HG03175 (cell line): ENCODE measurements around the gene SUPT3H.
"Not testable (repeated sequence)": the region's sequence is repeated elsewhere in the genome, so short reads cannot be mapped to it uniquely, and the experiment has no call there.

Source experiments
- ATAC-seq: cut with Tn5 transposase; IDR thresholded peaks from one replicate; pipeline ENCODE4 v1.9.1; 2021; ENCODE audit warnings: mild to moderate bottlenecking, moderate library complexity; ENCODE audit not compliant: unreplicated experiment

SUPT3H gene

GRCh38 chr6:45185403-45186251, 192.1 kb downstream of the SUPT3H start:
- no peak for ATAC-seq

GRCh38 chr6:45184937-45185336, 192.8 kb downstream of the SUPT3H start:
- no peak for ATAC-seq

GRCh38 chr6:45184040-45184439, 193.7 kb downstream of the SUPT3H start:
- ATAC-seq: no peak

- ATAC-seq: not testable (repeated sequence)
Measured at GRCh38 chr6:45176373-45176772, 201.4 kb downstream of the SUPT3H start.

- ATAC-seq: no peak
Measured at GRCh38 chr6:45175272-45175671, 202.5 kb downstream of the SUPT3H start.

GRCh38 chr6:45174045-45174444, 203.7 kb downstream of the SUPT3H start:
- ATAC-seq: no peak

GRCh38 chr6:45171380-45171779, 206.4 kb downstream of the SUPT3H start:
- no peak for ATAC-seq

GRCh38 chr6:45170309-45170708, 207.4 kb downstream of the SUPT3H start:
- no peak for ATAC-seq

GRCh38 chr6:45169815-45170214, 207.9 kb downstream of the SUPT3H start:
- ATAC-seq: no peak

- no peak for ATAC-seq
Measured at GRCh38 chr6:45163952-45164766, 213.6 kb downstream of the SUPT3H start.

- no peak for ATAC-seq
Measured at GRCh38 chr6:45160305-45160704, 217.4 kb downstream of the SUPT3H start.

GRCh38 chr6:45156075-45156474, 221.7 kb downstream of the SUPT3H start:
- ATAC-seq: peak; percentile 99

GRCh38 chr6:45155341-45155894, 222.3 kb downstream of the SUPT3H start:
- no peak for ATAC-seq

GRCh38 chr6:45154679-45155078, 223.1 kb downstream of the SUPT3H start:
- ATAC-seq: no peak

- no peak for ATAC-seq
Measured at GRCh38 chr6:45148711-45149341, 228.9 kb downstream of the SUPT3H start.

GRCh38 chr6:45148278-45148677, 229.5 kb downstream of the SUPT3H start:
- no peak for ATAC-seq

- ATAC-seq: not testable (repeated sequence)
Measured at GRCh38 chr6:45145658-45146057, 232.1 kb downstream of the SUPT3H start.

GRCh38 chr6:45138765-45139164, 239.0 kb downstream of the SUPT3H start:
- ATAC-seq: no peak

- no peak for ATAC-seq
Measured at GRCh38 chr6:45136495-45136894, 241.2 kb downstream of the SUPT3H start.

GRCh38 chr6:45132658-45133294, 245.0 kb downstream of the SUPT3H start:
- no peak for ATAC-seq

GRCh38 chr6:45132059-45132458, 245.7 kb downstream of the SUPT3H start:
- ATAC-seq: no peak
